ENCODE measurements around the gene MCM5.
"Not testable (repeated sequence)": the region's sequence is repeated elsewhere in the genome, so short reads cannot be mapped to it uniquely, and the experiment has no call there.

Gene MCM5

DNA sequence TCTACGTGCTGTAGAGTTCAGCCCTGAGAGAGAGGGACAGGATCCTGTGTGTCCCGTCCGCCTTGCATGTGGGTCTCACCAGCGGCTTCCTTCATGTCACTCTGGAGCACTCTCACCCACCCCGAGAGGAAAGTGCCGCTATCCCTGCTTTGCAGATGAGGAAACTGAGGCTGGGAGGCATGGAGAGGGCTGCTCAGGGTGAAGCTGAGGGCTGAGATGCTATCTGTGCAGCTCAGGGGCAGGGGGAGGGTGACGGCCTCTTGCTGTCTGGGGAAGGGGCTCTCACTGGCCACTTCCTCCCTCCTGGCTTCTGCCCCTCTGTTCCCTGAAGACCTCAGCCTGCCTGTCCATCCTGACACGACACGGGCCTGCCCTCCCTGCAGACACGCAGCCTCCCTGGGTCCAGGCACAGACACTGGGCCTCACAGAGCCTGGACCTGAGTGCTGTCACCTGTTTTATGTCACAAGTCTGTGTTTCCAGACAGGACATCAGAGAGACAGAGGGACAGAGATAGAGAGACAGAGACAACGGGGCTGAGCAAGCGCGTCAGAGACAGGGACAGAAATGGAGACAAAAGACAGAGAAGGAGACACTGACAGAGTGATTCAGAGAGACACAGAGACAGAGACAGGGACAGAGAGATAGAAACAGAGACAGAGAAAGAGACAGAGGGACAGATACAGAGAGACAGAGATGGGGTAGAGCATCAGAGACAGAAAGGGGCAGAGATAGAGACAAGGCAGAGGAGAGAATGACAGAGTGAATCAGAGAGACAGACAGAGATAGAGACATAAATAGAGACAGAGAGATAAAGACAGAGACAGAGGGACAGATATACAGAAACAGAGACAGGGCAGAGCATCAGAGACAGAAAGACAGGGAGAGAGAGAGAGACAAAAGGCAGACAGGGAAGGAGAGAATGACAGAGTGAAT, 53.1 kb downstream of the MCM5 start:
- DNase-seq, result no peak

DNA sequence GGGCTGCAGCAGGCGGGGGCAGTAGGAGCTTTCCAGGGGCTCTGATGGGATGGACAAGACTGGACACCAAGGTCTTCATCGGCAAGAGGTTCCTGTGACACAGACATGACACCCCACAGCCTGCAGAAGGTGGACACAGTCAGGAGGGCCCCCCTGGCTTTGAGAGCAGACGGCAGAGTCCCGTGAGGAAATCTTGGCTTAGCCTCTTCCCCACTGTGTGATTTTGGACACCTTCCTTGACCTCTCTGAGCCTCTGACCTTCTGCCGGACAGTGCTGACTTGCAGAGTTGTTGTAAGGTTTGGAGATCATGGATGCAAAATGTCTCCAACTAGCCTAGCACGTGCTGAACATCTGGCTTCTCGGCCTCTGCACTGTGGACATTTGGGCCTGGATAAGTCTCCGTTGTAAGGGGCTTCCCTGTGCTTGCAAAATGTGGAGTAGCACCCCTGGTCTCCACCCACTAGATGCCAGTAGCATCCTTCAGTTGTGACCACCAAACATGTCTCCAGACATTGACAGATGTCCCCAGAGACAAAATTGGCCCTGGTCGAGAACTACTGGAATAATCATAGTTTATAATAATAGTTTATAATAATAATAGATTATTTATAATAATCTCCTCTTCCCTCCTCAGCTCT, 54.6 kb downstream of the MCM5 start:
- DNase-seq, result no peak

DNA sequence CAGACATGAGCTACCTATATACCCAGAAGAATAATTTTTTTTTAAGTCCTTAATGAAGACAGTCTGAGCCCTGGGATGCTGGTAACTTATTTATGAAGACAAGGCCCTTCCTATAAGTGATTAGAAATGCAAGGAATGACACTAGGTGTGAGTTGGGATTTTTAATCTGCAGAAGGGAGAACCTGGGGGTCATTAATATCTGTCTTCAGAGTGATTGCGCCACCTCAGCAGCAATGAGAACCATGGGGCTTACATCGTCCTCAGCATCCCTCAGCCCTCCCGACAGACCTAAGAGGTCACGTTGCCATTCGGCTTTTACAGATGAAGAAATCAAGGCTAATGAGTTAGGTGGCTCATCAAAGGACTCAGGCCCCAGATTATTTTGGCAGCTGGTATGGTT, 55.6 kb downstream of the MCM5 start:
- no peak for DNase-seq

DNA sequence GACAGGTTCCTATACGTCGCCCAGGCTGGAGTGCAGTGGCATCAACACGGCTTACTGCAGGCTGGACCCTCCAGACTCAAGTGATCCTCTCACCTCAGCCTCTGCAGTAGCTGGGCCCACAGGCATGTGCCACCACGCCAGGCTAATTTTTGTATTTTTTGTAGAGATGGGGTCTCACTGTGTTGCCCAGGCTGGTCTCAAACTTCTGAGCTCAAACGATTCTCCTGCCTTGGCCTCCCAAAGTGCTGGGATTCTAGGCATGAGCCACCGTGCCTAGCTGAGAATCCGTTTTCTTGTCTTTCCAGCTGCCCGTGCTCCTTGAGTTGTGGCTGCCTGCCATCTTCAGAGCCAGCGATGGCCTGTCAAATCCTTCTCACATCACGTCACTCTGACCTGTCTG, 56.8 kb downstream of the MCM5 start:
- DNase-seq, result no peak

- no peak for DNase-seq
Measured at GRCh38 chr22:35457729-35458546, 58.0 kb downstream of the MCM5 start.

DNA sequence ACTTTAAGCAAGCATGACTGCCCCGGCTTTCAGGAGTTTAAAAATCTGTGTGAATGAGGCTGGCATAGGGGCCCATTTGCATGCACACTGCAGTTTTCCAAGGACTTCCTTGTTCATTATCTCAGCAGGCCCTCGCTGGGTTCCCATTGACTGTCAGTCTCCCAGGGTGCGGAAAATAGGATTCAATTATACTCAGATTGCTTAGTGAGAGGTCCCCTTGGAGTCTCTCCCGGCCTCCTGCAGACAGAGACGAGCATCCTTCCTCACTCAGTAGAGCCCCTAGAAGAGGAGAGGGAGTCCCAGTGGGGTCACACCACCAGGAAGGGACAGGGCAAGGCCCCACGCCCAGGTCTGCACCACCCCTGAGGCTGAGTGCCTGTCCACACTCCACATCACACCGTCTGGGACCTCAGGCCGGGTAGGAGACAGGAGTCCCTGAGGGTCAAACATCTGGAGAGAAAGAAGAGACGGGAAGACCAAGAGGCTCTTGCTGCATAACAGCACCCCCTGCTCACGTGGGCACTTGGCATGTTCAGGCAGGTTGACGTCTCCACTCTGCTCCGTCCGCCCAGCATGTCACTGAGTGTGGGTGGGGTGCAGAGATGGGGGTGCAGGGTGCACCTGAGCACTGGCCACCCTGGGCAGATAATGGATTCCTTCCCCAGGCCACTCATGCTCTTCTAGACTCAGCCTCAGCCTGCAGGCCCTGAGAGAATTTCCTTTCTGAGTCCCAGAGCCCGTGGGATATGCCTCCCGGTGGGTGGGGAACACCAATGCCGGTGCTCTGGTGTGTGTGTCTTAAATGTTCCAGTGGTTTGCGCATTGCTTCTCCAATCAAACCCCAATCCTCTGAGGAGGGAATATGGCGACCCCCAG, 58.8 kb downstream of the MCM5 start:
- DNase-seq, result no peak

DNA sequence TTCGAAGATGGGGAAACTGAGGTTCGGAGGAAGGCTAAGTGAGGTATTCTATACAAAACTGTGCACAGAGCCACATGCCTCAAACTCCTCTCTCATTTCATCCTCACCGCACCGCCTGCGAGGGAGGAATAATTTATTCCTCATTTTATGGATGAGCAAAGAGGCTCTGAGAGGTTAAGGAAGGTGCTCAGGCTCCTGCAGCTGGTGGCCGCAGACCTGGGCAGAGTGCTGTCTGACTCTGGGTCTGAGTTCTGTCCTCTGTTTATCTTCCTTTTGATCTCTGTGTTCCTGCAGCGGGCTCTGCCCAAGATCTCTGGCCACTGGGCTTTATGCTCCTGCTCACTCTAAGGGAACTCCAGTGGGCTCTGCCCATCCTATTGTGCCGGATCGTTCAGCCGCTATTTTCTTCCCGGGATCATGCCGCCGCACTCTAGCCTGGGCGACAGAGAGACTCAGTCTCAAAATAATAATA, 59.5 kb downstream of the MCM5 start:
- DNase-seq, result no peak

DNA sequence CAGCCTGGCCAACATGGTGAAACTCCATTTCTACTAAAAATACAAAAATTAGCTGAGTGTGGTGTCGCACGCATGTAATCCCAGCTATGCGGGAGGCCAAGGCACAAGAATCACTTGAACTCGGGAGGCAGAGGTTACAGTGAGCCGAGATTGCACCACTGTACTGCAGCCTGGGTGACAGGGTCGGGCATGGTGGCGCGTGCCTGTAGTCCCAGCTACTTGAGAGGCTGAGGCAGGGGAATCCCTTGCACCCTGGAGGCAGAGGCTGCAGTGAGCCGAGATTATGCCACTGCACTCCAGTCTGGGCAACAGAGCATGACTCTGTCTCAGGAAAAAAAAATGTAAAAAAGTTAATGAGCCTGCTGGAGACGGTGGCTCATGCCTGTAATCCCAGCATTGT, 60.0 kb downstream of the MCM5 start:
- DNase-seq, result not testable (repeated sequence)

DNA sequence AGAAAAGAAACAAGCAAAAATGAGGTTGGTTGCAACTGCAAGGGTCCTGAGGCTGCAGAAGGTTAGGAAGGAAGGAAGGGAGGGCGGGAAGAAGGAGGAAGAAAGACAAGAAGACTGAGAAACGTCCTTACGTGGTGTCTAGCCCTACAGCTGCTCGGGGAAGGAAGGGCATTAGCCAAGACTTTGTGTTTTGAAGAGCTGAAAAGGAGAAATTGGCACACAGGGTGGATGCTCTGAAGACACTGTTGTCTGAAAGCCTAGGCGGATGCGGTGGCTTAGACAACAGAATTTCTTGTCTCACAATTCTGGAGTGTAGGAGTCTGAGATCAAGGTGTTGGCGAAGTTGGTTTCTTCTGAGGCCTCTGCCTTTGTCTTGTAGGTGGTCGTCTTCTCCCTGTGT, 60.7 kb downstream of the MCM5 start:
- DNase-seq, result no peak

GRCh38 chr22:35462498-35463230, 62.7 kb downstream of the MCM5 start:
- no peak for DNase-seq

GRCh38 chr22:35463231-35463933, 63.4 kb downstream of the MCM5 start:
- no peak for DNase-seq

GRCh38 chr22:35464399-35464798, 64.5 kb downstream of the MCM5 start:
- DNase-seq, result no peak

GRCh38 chr22:35465109-35465701, 65.3 kb downstream of the MCM5 start:
- no peak for DNase-seq

DNA sequence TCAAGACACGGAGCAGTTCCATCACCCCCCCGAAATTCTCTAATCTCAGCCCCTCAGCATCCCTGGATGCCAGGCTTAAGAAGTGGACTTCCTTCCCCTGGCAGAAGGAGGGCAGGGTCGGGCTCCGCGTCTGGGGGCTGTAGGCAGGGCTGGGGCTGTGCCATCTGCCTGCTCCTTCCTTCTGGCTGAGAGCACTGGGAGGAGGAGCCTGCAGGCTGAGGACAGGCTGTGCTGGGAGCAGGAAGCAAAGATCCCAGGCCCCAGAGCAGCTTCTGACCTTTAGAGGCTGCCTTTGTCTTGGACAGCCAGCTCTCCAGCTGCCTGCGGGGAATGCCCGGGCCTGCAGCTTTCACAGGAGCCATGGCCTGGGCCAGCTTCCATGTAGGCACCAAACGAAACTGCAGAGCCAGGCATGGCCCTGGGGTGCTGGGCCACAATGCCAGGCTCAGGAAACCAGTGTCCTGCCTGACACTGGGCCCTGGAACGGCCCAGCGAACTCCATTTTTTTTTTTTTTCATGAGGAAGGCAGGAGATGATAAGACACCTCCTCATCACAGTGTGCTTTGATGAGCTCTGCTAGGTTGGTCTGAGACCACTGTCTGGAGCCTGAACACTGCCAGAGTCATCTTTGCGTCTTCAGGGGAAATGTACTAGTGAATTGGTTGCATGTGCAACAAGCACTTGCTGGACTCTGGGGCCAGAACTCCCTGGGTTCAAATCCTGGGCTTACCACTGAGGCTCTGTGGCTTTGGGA, 67.9 kb downstream of the MCM5 start:
- no peak for DNase-seq

GRCh38 chr22:35470903-35471321, 71.0 kb downstream of the MCM5 start:
- DNase-seq, result no peak

- not testable (repeated sequence) for DNase-seq
Measured at GRCh38 chr22:35471566-35471965, 71.6 kb downstream of the MCM5 start.

GRCh38 chr22:35472488-35472887, 72.5 kb downstream of the MCM5 start:
- DNase-seq, result no peak

DNA sequence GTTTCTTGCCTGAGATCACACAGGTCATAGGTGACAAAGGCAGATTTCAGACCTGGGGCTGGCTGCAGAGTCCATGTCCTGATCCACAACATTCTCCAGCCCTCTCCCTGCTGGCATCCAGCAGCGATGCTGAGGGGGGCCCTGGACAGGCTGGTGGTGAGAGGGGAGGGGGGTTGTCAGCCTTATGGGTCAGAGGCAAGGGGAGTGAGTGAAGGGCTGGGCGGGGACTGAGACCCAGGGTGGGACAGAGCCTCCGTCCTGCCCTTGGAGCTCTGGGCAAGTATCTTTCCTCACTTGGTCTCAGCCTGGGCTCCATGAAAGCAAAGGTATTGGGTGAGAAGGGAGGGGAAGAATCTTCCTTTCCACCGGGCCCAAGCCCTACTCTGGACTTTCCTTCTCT, 74.0 kb downstream of the MCM5 start:
- DNase-seq, result no peak
